Measurements from ENCODE around the gene HIRA. TPM values are rescaled to one million over a fixed set of nuclear protein-coding genes. Genes with fewer than 3 reads are reported as not detected.

HIRA gene
- polyA plus RNA-seq, 4 donors = 33.5 to 37.0 (median 35.3) TPM

DNA sequence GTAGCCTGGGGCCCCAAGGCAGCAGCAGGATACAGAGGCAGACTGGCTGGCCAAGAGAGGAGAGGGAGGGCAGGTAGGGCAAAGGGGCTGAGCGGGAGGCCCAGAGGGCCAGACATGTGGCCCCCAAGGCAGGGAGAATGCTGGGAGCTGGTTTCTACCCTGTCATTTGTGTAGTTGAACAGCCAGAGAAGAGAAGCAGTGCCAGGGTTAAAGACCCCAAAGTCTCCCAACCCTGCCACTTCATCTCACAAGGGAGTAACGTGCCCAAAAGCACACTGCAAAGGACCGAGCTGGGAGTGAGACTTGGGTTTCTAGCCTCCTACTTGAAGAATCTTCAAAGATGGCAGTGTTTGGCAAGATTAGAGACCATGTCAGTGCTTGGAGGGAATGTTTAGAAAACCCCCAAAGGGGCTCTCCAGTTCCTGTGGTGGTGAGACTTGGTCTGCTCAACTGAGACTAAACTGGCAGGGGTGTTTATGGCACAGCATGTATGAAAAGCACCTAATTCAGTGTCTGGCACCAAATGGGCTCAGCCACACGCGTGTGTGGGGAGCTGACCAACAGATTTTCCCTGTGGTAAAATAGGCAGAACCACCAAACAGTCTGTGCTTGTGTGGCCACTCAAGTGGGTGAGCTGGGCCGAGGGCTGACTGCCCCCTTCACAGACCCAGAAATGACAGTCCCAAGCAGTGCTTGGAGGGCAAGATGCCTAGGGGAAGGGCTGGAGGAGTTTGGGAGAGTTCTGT, 71.8 kb downstream of the HIRA start:
- no peak for DNase-seq (ENCODE audit: low read depth in 4 of 4, low spot score in 3 of 4)

DNA sequence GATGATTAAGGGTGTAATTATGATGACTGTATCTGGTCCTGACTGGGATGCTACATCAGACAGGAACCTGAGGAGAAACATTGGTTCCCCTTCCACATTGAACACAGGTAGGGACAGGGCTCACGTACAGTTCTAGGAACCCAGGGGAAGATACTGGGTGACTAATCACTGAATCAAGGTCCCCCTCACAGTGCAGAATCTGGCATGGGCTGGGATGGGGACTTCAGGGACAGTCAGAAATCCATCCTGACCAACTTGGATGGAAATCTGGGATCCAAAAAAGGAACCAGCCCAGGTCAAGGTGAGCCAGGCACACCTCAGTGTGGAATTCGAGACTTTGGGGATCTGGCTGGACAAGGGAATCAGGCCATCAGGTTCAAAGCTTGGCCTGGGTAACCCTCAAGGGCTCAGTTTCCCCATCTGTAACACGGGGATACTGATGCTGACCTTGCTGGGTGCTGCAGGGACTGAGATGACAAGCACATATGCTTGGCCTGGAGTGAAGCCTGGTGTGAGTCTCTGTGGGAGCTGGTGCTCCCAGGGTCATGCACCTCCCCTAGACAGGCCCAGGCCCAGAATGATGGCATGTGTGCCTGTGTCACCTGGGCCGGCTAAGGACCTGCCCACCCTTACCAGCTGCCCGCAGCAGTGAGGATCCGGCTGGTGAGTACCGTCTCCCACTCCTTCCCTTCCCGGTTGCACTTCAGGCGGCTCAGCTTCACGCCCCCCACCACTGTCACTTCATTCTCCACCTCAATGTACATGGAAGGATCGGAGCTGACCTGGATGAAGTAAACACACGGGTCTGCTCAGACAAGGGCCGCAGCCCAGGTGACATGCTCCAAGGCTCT, 72.6 kb downstream of the HIRA start:
- DNase-seq (ENCODE audit: low read depth in 4 of 4, low spot score in 3 of 4) = no peak

DNA sequence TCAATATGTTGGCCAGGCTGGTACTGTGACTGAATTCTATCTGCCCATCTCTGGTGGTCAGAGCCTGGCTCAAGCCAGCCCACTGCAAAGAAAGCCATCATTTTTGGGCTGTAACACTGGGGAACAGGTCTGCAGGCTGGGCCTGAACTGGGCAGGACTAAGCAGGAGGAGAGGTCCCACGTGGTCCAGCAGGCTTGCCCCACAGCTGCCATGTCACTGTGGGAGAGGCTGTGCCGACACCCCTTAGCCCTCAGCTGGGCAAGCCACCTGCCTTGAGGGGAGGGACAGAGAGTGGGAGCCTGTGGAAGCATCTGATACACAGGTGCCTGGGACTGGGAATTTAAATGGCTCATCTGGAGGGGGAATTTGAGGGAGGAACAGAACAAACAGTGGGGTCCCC, 73.3 kb downstream of the HIRA start:
- no peak for DNase-seq (ENCODE audit: low read depth in 4 of 4, low spot score in 3 of 4)

DNA sequence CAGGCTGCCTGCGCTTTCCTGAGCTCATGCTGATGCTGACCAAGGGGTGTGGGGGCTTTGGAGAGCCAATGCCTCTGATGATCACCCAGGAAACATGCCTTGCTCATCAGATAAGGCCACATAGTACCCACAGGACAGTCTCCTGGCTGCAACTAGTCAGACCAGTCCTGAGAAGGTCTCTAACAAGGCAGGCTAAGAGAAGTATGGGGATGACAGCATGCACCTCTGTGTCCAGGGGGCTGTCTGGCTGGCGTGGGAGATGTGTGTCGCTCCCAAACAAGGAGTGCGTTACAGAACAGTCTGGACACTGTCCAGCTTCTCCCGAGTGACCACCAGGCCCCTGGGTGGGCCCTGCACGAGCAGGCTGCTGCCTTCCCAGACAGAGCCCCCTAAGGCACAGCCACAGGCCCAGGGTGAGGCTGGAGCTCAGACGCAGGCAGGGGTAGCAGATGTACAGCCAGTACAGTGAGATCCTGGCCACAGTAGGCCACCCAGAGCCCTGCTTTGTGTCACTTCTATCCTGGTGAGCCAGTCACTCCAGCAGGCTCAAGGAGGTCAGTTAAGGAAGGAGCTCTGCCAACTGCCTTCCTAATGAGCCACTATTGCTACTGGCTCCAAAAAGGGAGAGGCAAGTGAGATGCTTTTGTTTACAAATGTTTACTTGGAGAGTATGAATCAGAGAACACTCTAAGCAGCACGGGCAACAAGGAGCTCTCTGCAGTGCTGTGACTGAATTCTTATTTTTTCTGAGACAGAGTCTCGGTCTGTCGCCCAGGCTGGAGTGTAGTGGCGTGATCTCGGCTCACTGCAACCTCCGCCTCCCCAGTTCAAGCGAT, 74.0 kb downstream of the HIRA start:
- no peak for DNase-seq (ENCODE audit: low read depth in 4 of 4, low spot score in 3 of 4)

DNA sequence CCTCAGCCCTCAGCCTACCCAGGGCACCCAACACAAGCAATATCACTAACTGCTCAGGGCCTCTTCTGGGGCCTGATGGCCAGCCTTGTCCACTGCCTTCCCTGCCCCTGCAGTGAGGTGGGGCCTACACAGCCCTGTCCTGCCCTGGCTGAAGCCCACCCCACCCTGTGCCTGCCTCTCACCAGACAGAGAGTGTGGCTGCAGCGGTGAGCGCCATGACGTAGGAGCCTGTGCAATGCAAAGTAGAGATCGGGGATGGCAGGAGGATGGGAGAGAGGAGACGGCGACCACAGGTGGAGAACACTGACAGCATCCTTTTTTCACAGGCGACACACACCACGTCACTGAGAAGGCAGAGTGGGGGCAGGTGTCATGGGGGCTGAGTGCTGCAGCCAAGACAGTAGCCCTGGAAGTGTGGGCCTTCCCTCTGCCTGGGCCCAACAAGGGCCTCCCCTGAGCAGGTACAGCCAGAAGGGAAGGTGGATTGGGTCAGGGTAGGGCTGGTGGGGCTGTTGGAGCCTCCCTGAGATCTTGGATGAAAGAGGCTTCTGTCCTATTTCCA, 74.7 kb downstream of the HIRA start:
- no peak for DNase-seq (ENCODE audit: low read depth in 4 of 4, low spot score in 3 of 4)

DNA sequence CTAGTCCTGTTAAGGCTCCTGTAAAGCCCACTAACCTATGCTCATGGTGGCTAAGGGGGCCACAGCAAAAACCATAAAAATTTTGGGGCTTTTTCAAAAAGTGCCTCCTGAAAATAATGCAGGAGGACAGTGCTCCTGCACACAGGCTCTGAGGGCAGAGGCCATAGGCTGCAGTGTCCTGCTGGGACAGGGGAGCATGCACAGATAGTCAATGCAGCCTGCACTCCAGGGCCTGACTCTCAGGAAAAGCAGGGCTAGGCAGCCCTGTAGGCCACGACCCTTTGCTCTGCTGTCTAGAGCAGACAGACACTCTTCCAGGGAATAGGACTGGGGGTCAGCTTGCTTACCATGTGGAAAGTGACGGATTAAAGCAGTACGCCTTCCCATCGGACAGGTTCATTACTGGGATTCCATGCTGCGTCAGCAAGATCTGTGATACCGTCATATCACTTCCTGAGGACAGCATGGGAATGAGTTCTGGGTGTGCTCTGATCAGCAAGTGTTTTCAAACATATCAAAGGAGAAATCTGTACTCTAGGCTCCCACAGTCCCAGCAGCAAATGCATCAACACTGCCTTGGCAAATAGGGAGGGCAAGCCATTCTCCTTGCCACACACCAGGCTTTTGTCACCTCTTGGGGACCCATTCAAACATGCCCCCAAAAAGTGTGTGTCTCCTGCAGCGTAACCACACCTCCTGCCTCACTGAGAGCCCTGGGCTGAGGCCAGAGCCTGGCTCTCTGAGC, 75.9 kb downstream of the HIRA start:
- no peak for DNase-seq (ENCODE audit: low read depth in 4 of 4, low spot score in 3 of 4)

DNA sequence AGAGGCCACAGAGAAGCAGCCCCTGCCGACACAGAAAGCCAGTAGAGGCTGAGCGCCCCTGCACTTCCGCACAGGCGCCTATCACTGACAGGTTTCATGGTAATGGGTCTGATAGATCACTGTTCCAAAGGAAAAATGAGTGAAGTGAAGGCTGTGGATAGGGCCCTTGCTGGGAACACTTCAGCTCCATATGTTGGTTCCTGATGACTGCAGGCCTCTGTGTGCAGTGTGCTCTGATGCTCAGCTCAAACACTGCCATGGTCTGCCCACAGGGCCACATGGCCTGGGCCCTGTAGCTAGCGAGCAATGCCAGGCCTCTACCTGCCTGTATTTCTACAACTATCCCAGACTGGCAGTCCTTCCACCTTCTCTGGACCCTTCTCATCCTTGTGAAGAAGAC, 77.3 kb downstream of the HIRA start:
- no peak for DNase-seq (ENCODE audit: low read depth in 4 of 4, low spot score in 3 of 4)

DNA sequence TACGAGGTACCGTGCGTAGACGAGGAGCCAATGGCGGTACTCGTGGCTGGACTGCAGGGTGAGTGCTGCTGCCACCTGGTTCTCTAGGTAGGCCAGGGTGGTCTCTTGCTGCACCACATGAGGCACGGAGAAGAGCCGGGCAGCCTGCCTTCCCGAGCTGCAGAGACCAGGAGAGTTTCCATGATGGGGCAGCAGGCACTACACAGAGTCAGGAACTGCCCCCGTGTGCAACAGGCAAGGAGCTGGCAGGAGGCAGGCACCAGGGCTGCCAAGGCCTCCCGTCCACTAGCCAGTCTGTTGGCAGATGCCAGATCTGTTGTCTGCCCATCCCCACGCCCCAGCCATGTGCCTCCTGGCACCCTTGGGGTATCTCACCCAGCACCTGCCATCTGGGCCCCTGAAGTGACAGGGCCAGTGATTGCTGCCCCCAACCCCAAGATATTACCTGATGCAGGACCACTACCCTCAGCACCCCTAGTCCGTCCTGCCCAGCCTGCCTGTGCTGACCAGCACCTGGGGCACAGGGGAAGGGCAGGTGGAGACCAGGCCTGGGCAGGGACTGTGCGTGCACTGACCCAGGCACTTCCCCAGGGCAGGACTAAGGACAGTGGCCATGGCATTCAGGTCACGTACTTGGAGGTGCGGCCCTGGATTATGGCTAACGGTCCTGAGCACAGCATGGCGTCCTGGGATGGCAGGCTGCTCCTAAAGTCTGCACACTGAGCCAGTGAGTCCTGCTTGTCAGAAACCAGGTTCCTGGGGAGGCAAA, 78.0 kb downstream of the HIRA start:
- DNase-seq (ENCODE audit: low read depth in 4 of 4, low spot score in 3 of 4) = no peak

DNA sequence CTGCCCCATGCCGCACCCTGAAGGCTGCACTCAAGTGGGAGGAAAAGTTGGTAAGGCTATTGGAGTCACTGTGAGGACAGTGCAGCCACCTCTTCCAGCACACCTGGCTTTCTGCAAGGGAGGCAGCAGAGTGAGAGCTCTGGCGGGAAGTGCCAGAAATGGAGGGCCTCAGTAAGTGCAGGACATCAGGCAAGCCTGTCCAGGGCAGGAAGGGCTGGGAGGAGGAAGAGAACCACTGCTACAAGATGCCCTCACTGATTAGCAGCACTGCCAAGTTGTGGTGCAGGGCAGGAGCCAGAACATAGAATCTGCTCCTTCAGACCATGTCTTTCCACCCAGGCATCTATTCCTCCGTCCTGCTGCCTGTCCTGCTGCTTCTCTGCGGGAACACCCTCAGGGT, 78.8 kb downstream of the HIRA start:
- no peak for DNase-seq (ENCODE audit: low read depth in 4 of 4, low spot score in 3 of 4)

DNA sequence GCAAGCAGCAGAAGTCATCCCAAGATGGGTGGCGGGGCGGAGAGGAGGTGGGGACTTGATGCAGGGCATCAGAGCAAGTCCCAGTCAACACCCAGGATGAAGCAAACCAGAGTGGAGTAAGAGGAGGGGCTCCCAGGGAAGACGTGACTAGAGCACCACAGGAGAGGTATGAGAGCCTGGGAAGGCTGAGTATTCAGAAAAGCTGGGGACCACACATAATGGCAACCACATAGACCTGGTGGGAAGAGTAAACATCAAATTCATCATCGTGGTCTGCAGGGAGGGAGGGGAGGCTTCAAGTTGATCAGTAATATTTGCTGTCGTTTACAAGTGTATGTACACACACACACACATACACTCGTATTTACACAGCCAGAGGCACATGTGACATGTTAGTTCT, 79.3 kb downstream of the HIRA start:
- no peak for DNase-seq (ENCODE audit: low read depth in 4 of 4, low spot score in 3 of 4)

DNA sequence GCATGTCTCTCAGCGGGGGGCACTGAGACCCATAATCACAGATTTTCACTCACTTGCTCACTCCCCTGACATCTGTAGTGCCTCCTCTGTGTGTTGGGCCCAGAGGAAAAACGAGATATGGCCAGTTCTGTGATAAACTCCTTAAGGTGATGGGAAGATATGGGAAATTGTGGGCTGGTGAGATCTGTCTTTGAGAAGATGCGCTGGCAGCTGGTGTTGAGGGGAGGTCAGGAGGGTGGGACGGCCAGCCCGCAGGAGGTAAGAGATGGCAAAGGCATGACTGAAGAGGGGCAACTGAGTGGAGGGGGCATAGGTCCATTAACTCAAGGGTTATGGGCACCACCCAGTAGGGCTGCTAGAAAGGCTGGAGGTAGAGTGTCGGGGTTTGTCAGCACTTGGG, 79.9 kb downstream of the HIRA start:
- no peak for DNase-seq (ENCODE audit: low read depth in 4 of 4, low spot score in 3 of 4)

DNA sequence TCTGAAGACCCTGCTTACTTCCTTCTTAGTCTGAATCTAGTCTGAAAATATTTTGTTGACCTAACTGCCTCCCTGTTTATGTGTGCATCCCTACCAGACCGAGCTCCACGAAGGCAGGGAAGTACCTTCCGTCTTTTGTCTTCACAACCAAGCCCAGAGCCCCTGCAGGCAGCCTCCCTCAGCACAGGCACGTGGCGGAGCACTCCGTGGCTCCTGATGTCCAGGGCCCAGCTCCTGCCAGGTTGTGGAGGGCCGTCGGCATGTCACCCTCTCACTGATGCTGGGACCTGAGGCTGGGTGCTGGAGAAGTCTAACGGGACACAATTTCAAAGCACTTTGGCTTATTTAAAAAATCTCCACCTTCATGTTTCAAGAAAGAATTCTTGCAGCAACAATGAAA, 80.6 kb downstream of the HIRA start:
- DNase-seq (ENCODE audit: low read depth in 4 of 4, low spot score in 3 of 4) = no peak

DNA sequence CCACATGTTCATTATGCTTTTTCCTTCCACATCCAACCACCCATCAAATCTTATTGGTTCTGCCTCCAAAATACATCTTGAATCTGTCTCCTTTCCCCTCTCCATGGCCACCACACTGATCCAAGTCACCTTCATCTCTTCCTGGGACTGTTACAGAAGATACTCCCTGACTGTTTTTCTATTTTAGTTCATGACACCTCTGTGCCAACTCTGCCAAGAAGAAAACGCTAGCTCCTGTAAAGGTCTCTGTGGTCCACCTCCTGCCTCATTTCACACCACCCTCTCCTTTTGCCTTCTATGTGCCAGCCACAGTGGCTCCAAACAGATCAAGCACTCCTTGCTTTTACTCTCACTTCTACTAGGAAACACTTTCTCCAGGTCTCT, 81.1 kb downstream of the HIRA start:
- DNase-seq (ENCODE audit: low read depth in 4 of 4, low spot score in 3 of 4) = no peak

DNA sequence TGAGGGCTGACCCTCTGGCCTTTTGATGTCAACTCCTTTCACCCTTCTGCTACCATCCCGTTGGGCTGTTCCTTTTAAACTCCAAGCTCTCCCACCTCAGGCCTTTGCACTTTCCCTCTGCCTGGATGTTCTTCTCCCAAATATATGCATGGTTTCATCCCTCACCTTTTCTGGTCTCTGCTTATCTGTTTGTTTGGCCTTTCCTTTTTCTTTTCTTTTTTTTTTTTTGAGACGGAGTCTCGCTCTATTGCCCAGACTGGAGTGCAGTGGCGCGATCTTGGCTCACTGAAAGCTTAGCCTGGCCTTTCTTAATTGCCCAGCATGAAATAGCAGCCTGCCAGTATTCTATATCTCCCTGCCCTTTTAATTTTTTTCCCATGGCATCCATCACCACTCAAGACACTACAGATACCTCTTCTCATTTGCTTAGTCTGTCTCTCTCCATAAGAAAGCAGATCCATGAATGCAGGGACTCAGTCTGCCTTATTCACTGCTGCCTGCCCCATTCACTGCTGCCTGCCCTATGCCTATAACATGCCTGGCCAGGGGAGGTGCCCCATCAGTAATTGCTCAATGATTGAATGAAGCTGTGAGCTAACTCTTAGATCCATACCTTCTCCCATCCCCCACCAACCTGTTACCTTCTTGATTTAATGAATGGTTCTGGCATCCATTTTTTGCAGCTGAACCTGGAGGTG, 81.6 kb downstream of the HIRA start:
- no peak for DNase-seq (ENCODE audit: low read depth in 4 of 4, low spot score in 3 of 4)

DNA sequence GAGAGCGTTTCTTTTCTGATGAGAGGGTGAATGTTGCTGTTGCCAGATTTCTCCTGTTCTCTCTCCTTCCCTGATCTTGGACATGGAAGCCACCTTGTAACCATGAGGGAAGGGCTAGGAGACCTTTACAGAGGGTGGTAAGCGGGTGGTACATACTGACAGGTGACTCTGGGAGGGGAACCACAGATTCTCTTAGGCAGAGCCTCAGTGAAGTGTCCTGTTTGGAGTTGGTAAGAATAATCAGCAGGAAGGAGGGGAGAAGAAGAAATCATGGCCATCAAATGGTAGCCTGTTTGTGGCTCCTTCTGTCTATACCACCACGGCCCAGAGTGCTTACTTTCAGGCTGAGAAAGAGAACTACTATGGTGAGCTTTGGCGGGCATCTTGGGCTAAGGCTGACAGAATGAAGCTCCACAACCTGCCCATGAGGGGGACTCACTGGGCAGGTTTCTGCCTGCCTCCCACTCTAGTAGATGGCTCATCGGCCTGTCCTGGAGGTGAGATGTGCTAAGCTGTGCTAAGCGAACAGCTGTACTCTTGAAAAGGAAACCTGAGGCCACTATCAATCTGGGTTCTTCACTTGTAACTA, 84.8 kb downstream of the HIRA start:
- no peak for DNase-seq (ENCODE audit: low read depth in 4 of 4, low spot score in 3 of 4)

DNA sequence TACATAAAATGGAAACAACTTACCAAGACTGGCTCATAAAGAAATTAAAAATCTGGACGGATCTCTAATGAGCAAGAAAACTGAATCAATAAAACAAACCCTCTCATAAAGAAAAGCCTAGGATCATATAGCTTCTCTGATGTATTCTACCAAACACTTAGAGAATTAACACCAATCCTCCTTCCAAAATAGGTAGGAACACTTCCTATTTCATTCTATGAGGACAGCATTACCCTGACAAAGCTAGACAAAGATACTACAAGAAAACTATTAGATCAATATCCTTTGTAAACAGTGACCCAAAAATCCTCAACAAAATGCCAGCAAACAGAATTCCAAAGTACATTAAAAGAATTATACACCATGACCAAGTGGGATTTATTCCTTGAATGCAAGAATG, 87.1 kb downstream of the HIRA start:
- DNase-seq (ENCODE audit: low read depth in 4 of 4, low spot score in 3 of 4) = no peak

DNA sequence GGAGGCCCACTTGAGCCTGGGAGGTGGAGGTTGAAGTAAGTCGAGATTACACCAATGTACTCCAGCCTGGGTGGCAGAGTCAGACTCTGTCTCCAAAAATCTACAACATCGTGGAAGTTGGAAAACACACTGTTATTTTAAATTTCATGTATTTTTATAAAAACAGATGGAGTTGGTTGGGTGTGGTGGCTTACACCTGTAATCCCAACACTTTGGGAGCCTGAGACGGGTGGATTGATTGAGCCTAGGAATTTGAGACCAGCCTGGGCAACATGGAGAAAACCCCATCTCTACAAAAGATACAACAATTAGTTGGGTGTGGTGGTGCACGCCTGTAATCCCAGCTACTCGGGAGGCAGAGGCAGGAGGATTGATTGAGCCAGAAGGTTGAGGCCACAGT, 88.1 kb downstream of the HIRA start:
- DNase-seq (ENCODE audit: low read depth in 4 of 4, low spot score in 3 of 4) = no peak

DNA sequence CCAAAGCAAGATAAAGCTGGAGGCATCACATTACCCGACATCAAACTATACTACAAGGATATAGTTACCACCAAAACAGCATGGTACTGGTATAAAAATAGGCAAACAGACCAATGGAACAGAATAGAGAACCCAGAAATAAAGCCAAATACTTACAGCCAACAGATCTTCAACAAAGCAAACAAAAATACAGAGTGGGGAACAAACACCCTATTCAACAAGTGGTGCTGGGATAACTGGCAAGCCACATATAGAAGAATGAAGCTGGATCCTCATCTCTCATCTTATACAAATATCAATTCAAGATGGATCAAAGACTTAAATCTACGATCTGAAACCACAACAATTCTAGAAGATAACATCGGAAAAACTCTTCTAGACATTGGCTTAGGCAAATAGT, 90.0 kb downstream of the HIRA start:
- DNase-seq (ENCODE audit: low read depth in 4 of 4, low spot score in 3 of 4) = no peak

DNA sequence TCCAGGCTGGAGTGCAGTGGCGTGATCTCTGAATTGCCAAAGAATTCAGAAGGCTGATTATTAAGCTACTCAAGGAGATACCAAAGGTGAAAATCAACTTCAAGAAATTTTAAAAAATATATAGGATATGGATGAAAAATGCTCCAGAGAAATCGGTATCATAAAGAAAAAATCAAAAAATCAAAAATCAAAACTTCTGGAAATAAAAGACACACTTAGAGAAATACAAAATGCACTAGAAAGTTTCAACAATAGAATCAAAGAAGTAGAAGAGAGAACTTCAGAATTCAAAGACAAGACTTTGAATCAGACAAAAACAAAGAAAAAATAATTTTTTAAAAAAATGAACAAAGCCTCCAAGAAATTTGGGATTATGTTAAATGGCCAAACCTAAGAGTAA, 94.4 kb downstream of the HIRA start:
- no peak for DNase-seq (ENCODE audit: low read depth in 4 of 4, low spot score in 3 of 4)

Data from right renal pelvis (tissue), 4 donors.